Measurements from ENCODE around the gene TMUB2. TPM values are rescaled to one million over a fixed set of nuclear protein-coding genes. Genes with fewer than 3 reads are reported as not detected.
A peak's percentile ranks its signal among the peaks of the same experiment; 100 is the strongest.
"Not testable (repeated sequence)": the region's sequence is repeated elsewhere in the genome, so short reads cannot be mapped to it uniquely, and the experiment has no call there.

The TMUB2 gene
- 20.3 and 25.6 TPM in 2 replicates for total RNA-seq

- peaks cover 13% of the 10 kb centered on the region for H3K36me3 ChIP-seq (ENCODE audit: control insufficient read depth, insufficient read depth, low read length)
- no peak for TF ChIP-seq CTCF (IDR thresholded peaks at IDR 0.05; ENCODE audit: insufficient read depth, low read length, severe bottlenecking)
- H3K27me3 ChIP-seq (ENCODE audit: control insufficient read depth, insufficient read depth, low read length), result no peaks in the 10 kb centered on the region
- DNase-seq (ENCODE audit: low read depth) (peak; percentile 99), FAIRE-seq (peak; percentile 73)
- peak within 1 kb of the TSS; percentile 90 for H3K4me3 ChIP-seq (ENCODE audit: low read depth, low read length)
Observed at GRCh38 chr17:44186307-44187130, at the start of gene TMUB2. TMUB2 (plus strand) TSS chr17:44186972; CDS start chr17:44187709, 737 bp downstream.

- no peaks in the 10 kb centered on the region for H3K27me3 ChIP-seq (ENCODE audit: control insufficient read depth, insufficient read depth, low read length)
- H3K4me3 ChIP-seq (ENCODE audit: low read depth, low read length), result peak overlapping the region; percentile 15
- H3K36me3 ChIP-seq (ENCODE audit: control insufficient read depth, insufficient read depth, low read length), result no peaks in the 10 kb centered on the region
- TF ChIP-seq CTCF (IDR thresholded peaks at IDR 0.05; ENCODE audit: insufficient read depth, low read length, severe bottlenecking), result no peak
- peak; percentile 98 for DNase-seq (ENCODE audit: low read depth)
- no peak for FAIRE-seq
Observed at GRCh38 chr17:44137891-44138709, 48.7 kb upstream of the TMUB2 start.

- not testable (repeated sequence) for DNase-seq (ENCODE audit: low read depth); H3K27me3 ChIP-seq (ENCODE audit: control insufficient read depth, insufficient read depth, low read length); FAIRE-seq; H3K36me3 ChIP-seq (ENCODE audit: control insufficient read depth, insufficient read depth, low read length); H3K4me3 ChIP-seq (ENCODE audit: low read depth, low read length)
Observed at GRCh38 chr17:44143921-44144320, 42.9 kb upstream of the TMUB2 start.

- DNase-seq (ENCODE audit: low read depth) (peak; percentile 28), FAIRE-seq (no peak)
- Histone ChIP-seq H3K4me3 (ENCODE audit: low read depth, low read length) (no peak overlapping the region), H3K27me3 (ENCODE audit: control insufficient read depth, insufficient read depth, low read length) (no peaks in the 10 kb centered on the region), H3K36me3 (ENCODE audit: control insufficient read depth, insufficient read depth, low read length) (no peaks in the 10 kb centered on the region)
- TF ChIP-seq CTCF (IDR thresholded peaks at IDR 0.05; ENCODE audit: insufficient read depth, low read length, severe bottlenecking), result no peak
Observed at GRCh38 chr17:44144966-44145739, 41.6 kb upstream of the TMUB2 start.

- FAIRE-seq, result no peak
- DNase-seq (ENCODE audit: low read depth), result no peak
- no peak overlapping the region for H3K4me3 ChIP-seq (ENCODE audit: low read depth, low read length)
- H3K36me3 ChIP-seq (ENCODE audit: control insufficient read depth, insufficient read depth, low read length), result no peaks in the 10 kb centered on the region
- H3K27me3 ChIP-seq (ENCODE audit: control insufficient read depth, insufficient read depth, low read length), result no peaks in the 10 kb centered on the region
- no peak for TF ChIP-seq CTCF (IDR thresholded peaks at IDR 0.05; ENCODE audit: insufficient read depth, low read length, severe bottlenecking)
Observed at GRCh38 chr17:44146375-44147346, 40.1 kb upstream of the TMUB2 start.
